ENCODE results near the gene PBX1.

PBX1 gene

GRCh38 chr1:164725401-164725800 lies 166.4 kb downstream of the PBX1 start:
- DNase-seq (ENCODE audit: low read depth): no peak

GRCh38 chr1:164726235-164726634 lies 167.3 kb downstream of the PBX1 start:
- DNase-seq (ENCODE audit: low read depth): no peak

GRCh38 chr1:164728719-164729118 lies 169.7 kb downstream of the PBX1 start:
- no peak for DNase-seq (ENCODE audit: low read depth)

- DNase-seq (ENCODE audit: low read depth): no peak
Observed at GRCh38 chr1:164731161-164731876, 172.3 kb downstream of the PBX1 start.

- DNase-seq (ENCODE audit: low read depth): no peak
Observed at GRCh38 chr1:164733070-164733469, 174.1 kb downstream of the PBX1 start.

GRCh38 chr1:164733734-164734133 lies 174.8 kb downstream of the PBX1 start:
- DNase-seq (ENCODE audit: low read depth): no peak

GRCh38 chr1:164735315-164736052 lies 176.5 kb downstream of the PBX1 start:
- DNase-seq (ENCODE audit: low read depth): no peak

GRCh38 chr1:164736137-164736536 lies 177.2 kb downstream of the PBX1 start:
- no peak for DNase-seq (ENCODE audit: low read depth)

- DNase-seq (ENCODE audit: low read depth): no peak
Observed at GRCh38 chr1:164739189-164739588, 180.2 kb downstream of the PBX1 start.

- DNase-seq (ENCODE audit: low read depth): no peak
Observed at GRCh38 chr1:164740000-164740526, 181.1 kb downstream of the PBX1 start.

GRCh38 chr1:164742745-164743144 lies 183.8 kb downstream of the PBX1 start:
- no peak for DNase-seq (ENCODE audit: low read depth)

GRCh38 chr1:164743976-164744375 lies 185.0 kb downstream of the PBX1 start:
- no peak for DNase-seq (ENCODE audit: low read depth)

GRCh38 chr1:164745736-164746135 lies 186.8 kb downstream of the PBX1 start:
- no peak for DNase-seq (ENCODE audit: low read depth)

- no peak for DNase-seq (ENCODE audit: low read depth)
Observed at GRCh38 chr1:164746632-164747031, 187.6 kb downstream of the PBX1 start.

GRCh38 chr1:164748253-164748899 lies 189.4 kb downstream of the PBX1 start:
- DNase-seq (ENCODE audit: low read depth): no peak

- DNase-seq (ENCODE audit: low read depth): no peak
Observed at GRCh38 chr1:164753521-164754077, 194.6 kb downstream of the PBX1 start.

GRCh38 chr1:164754088-164754600 lies 195.2 kb downstream of the PBX1 start:
- no peak for DNase-seq (ENCODE audit: low read depth)

- DNase-seq (ENCODE audit: low read depth): no peak
Observed at GRCh38 chr1:164755690-164756089, 196.7 kb downstream of the PBX1 start.

GRCh38 chr1:164756741-164757140 lies 197.8 kb downstream of the PBX1 start:
- no peak for DNase-seq (ENCODE audit: low read depth)

GRCh38 chr1:164757625-164758024 lies 198.6 kb downstream of the PBX1 start:
- DNase-seq (ENCODE audit: low read depth): no peak

- no peak for DNase-seq (ENCODE audit: low read depth)
Observed at GRCh38 chr1:164759144-164759920, 200.3 kb downstream of the PBX1 start.

All from stimulated activated CD8-positive, alpha-beta memory T cell treated with anti-CD3 and anti-CD28 coated beads, Interleukin-12 subunit alpha, Interleukin-12 subunit beta, amount 100 ng/mL, for 4 hours (primary cell).